Stimulated activated CD8-positive, alpha-beta memory T cell treated with anti-CD3 and anti-CD28 coated beads, Interleukin-15, amount 100 ng/mL, for 1 hour (primary cell): ENCODE data around the gene SPIN1.

Source experiments
- DNase-seq: peaks from one replicate; pipeline ENCODE4 v3.0.0-alpha.2; 2020; ENCODE audit warnings: low read depth

SPIN1 gene

GRCh38 chr9:88498880-88499279 is 110.6 kb downstream of the SPIN1 start:
- DNase-seq = no peak

GRCh38 chr9:88501086-88501485 is 112.8 kb downstream of the SPIN1 start:
- DNase-seq = no peak

GRCh38 chr9:88502552-88503034 is 114.3 kb downstream of the SPIN1 start:
- no peak for DNase-seq

GRCh38 chr9:88503081-88503844 is 115.0 kb downstream of the SPIN1 start:
- no peak for DNase-seq

- DNase-seq = no peak
Observed at GRCh38 chr9:88503845-88504764, 115.9 kb downstream of the SPIN1 start.

GRCh38 chr9:88508326-88508725 is 120.1 kb downstream of the SPIN1 start:
- no peak for DNase-seq

- DNase-seq = no peak
Observed at GRCh38 chr9:88511906-88512305, 123.7 kb downstream of the SPIN1 start.

GRCh38 chr9:88514247-88514646 is 126.0 kb downstream of the SPIN1 start:
- DNase-seq = no peak

GRCh38 chr9:88521308-88521707 is 133.1 kb downstream of the SPIN1 start:
- no peak for DNase-seq

- no peak for DNase-seq
Observed at GRCh38 chr9:88522360-88522759, 134.1 kb downstream of the SPIN1 start.

GRCh38 chr9:88523056-88523455 is 134.8 kb downstream of the SPIN1 start:
- no peak for DNase-seq

GRCh38 chr9:88524911-88525310 is 136.7 kb downstream of the SPIN1 start:
- DNase-seq = no peak

- DNase-seq = no peak
Observed at GRCh38 chr9:88527618-88528017, 139.4 kb downstream of the SPIN1 start.
